IPS-20b (cell line): ENCODE results near the gene TPK1.

Experiments used
- H3K27ac ChIP-seq: one replicate; pipeline ENCODE4 v1.5.1; 2013; ENCODE audit warnings: low read length
- H3K27me3 ChIP-seq: 2 replicates; pipeline ENCODE4 v1.6.1; 2013; ENCODE audit warnings: mild to moderate bottlenecking, low read length, inconsistent platforms; ENCODE audit not compliant: insufficient read depth
- H3K36me3 ChIP-seq: 2 replicates; pipeline ENCODE4 v1.6.1; 2013; ENCODE audit warnings: low read depth, mild to moderate bottlenecking, inconsistent platforms, low read length, moderate library complexity; ENCODE audit not compliant: insufficient read depth
- H3K4me1 ChIP-seq: 2 replicates; pipeline ENCODE4 v1.6.1; 2013; ENCODE audit warnings: mild to moderate bottlenecking, control low read depth, inconsistent platforms, low read length, moderate library complexity; ENCODE audit not compliant: insufficient read depth
- H3K4me3 ChIP-seq: 2 replicates; pipeline ENCODE4 v1.5.1; 2013; ENCODE audit warnings: mild to moderate bottlenecking, low read length, inconsistent platforms
- H3K9ac ChIP-seq: 2 replicates; pipeline ENCODE4 v1.6.1; 2013; ENCODE audit warnings: low read depth, mild to moderate bottlenecking, inconsistent platforms, low read length, moderate library complexity
- H3K9me3 ChIP-seq: 2 replicates; pipeline ENCODE4 v1.6.1; 2013; ENCODE audit warnings: mild to moderate bottlenecking, low read depth, low read length, inconsistent platforms; ENCODE audit not compliant: insufficient read depth

The TPK1 gene

GRCh38 chr7:144775749-144776148, 60.1 kb downstream of the TPK1 start:
- no peaks in the 10 kb centered on the region; the same call in 1 of the 2 replicates for H3K4me1 ChIP-seq
- no peak overlapping the region for H3K4me3 ChIP-seq
- H3K36me3 ChIP-seq, result no peaks in the 10 kb centered on the region
- H3K9ac ChIP-seq, result no peak overlapping the region
- no peaks in the 10 kb centered on the region for H3K9me3 ChIP-seq
- H3K27me3 ChIP-seq, result no peaks in the 10 kb centered on the region
- H3K27ac ChIP-seq, result no peak overlapping the region

GRCh38 chr7:144771927-144772326, 63.9 kb downstream of the TPK1 start:
- Histone ChIP-seq H3K9me3 (no peaks in the 10 kb centered on the region), H3K36me3 (no peaks in the 10 kb centered on the region), H3K27ac (no peak overlapping the region), H3K27me3 (no peaks in the 10 kb centered on the region), H3K9ac (no peak overlapping the region), H3K4me3 (no peak overlapping the region), H3K4me1 (no peaks in the 10 kb centered on the region; the same call in 1 of the 2 replicates)

GRCh38 chr7:144771174-144771573, 64.7 kb downstream of the TPK1 start:
- H3K4me1 ChIP-seq, result no peaks in the 10 kb centered on the region; the same call in 1 of the 2 replicates
- no peaks in the 10 kb centered on the region for H3K36me3 ChIP-seq
- H3K27ac ChIP-seq, result no peak overlapping the region
- H3K4me3 ChIP-seq, result no peak overlapping the region
- H3K9me3 ChIP-seq, result no peaks in the 10 kb centered on the region
- H3K27me3 ChIP-seq, result no peaks in the 10 kb centered on the region
- H3K9ac ChIP-seq, result no peak overlapping the region

- Histone ChIP-seq H3K27ac (no peak overlapping the region), H3K4me1 (no peaks in the 10 kb centered on the region; the same call in 1 of the 2 replicates)
These were observed 66.5 kb downstream of the TPK1 start for GRCh38 chr7:144769352-144769751.

GRCh38 chr7:144768633-144769032, 67.2 kb downstream of the TPK1 start:
- Histone ChIP-seq H3K27me3 (no peaks in the 10 kb centered on the region), H3K4me1 (no peaks in the 10 kb centered on the region; the same call in 1 of the 2 replicates)

More at GRCh38 chr7:144769352-144769751, 66.5 kb downstream of the TPK1 start:
- no peaks in the 10 kb centered on the region for H3K27me3 ChIP-seq
- H3K9me3 ChIP-seq, result no peaks in the 10 kb centered on the region
- H3K36me3 ChIP-seq, result no peaks in the 10 kb centered on the region
- no peak overlapping the region for H3K9ac ChIP-seq
- H3K4me3 ChIP-seq, result no peak overlapping the region

GRCh38 chr7:144763291-144763690, 72.6 kb downstream of the TPK1 start:
- H3K27ac ChIP-seq, result no peak overlapping the region
- H3K4me3 ChIP-seq, result no peak overlapping the region
- no peaks in the 10 kb centered on the region for H3K4me1 ChIP-seq
- no peaks in the 10 kb centered on the region for H3K27me3 ChIP-seq
- H3K9ac ChIP-seq, result no peak overlapping the region
- H3K9me3 ChIP-seq, result no peaks in the 10 kb centered on the region
- H3K36me3 ChIP-seq, result no peaks in the 10 kb centered on the region

More at GRCh38 chr7:144768633-144769032, 67.2 kb downstream of the TPK1 start:
- no peaks in the 10 kb centered on the region for H3K9me3 ChIP-seq
- H3K9ac ChIP-seq, result no peak overlapping the region
- H3K27ac ChIP-seq, result no peak overlapping the region
- H3K36me3 ChIP-seq, result no peaks in the 10 kb centered on the region
- no peak overlapping the region for H3K4me3 ChIP-seq

- Histone ChIP-seq H3K27me3 (no peaks in the 10 kb centered on the region), H3K9ac (no peak overlapping the region), H3K4me3 (no peak overlapping the region), H3K4me1 (no peaks in the 10 kb centered on the region), H3K9me3 (no peaks in the 10 kb centered on the region), H3K27ac (no peak overlapping the region), H3K36me3 (no peaks in the 10 kb centered on the region)
These were observed 73.0 kb downstream of the TPK1 start for GRCh38 chr7:144762853-144763252.

GRCh38 chr7:144761493-144761892, 74.4 kb downstream of the TPK1 start:
- H3K4me3 ChIP-seq, result no peak overlapping the region

GRCh38 chr7:144759653-144760052, 76.2 kb downstream of the TPK1 start:
- Histone ChIP-seq H3K4me1 (no peaks in the 10 kb centered on the region), H3K27me3 (no peaks in the 10 kb centered on the region), H3K9ac (no peak overlapping the region), H3K9me3 (no peaks in the 10 kb centered on the region), H3K4me3 (no peak overlapping the region), H3K27ac (no peak overlapping the region), H3K36me3 (no peaks in the 10 kb centered on the region)

More at GRCh38 chr7:144761493-144761892, 74.4 kb downstream of the TPK1 start:
- H3K36me3 ChIP-seq, result no peaks in the 10 kb centered on the region
- H3K9ac ChIP-seq, result no peak overlapping the region
- H3K4me1 ChIP-seq, result no peaks in the 10 kb centered on the region
- H3K27ac ChIP-seq, result no peak overlapping the region
- H3K9me3 ChIP-seq, result no peaks in the 10 kb centered on the region
- H3K27me3 ChIP-seq, result no peaks in the 10 kb centered on the region

- H3K27ac ChIP-seq, result no peak overlapping the region
These were observed 87.9 kb downstream of the TPK1 start for GRCh38 chr7:144747936-144748335.

GRCh38 chr7:144738708-144739314, 97.0 kb downstream of the TPK1 start:
- Histone ChIP-seq H3K4me3 (no peak overlapping the region), H3K9me3 (no peaks in the 10 kb centered on the region), H3K27me3 (no peaks in the 10 kb centered on the region), H3K36me3 (no peaks in the 10 kb centered on the region), H3K9ac (no peak overlapping the region), H3K4me1 (no peaks in the 10 kb centered on the region), H3K27ac (no peak overlapping the region)

More at GRCh38 chr7:144747936-144748335, 87.9 kb downstream of the TPK1 start:
- Histone ChIP-seq H3K9ac (no peak overlapping the region), H3K27me3 (no peaks in the 10 kb centered on the region), H3K9me3 (no peaks in the 10 kb centered on the region), H3K4me1 (no peaks in the 10 kb centered on the region), H3K4me3 (no peak overlapping the region), H3K36me3 (no peaks in the 10 kb centered on the region)

GRCh38 chr7:144738146-144738545, 97.7 kb downstream of the TPK1 start:
- Histone ChIP-seq H3K4me1 (no peaks in the 10 kb centered on the region), H3K36me3 (no peaks in the 10 kb centered on the region), H3K9ac (no peak overlapping the region), H3K4me3 (no peak overlapping the region), H3K27ac (no peak overlapping the region), H3K9me3 (no peaks in the 10 kb centered on the region), H3K27me3 (no peaks in the 10 kb centered on the region)
